GM10248 (cell line): Measurements from ENCODE around the gene CACFD1.

ENCODE experiments used
- CTCF ChIA-PET: fragments of 300-600 bp; sonication (Branson Sonifier 250); formaldehyde crosslinking; extraction: SDS; loops from one replicate; lab custom pipeline; 2021; ENCODE audit warnings: antibody characterized with exemption; lab: Yijun Ruan, JAX
- POLR2A ChIA-PET: fragments of 350-650 bp; sonication (Branson Sonifier 250); formaldehyde crosslinking; extraction: SDS; loops from one replicate; lab custom pipeline; 2020; ENCODE audit warnings: antibody characterized with exemption; lab: Yijun Ruan, JAX
- DNase-seq: peaks from one replicate; pipeline ENCODE4 v3.0.0; 2012; ENCODE audit errors: extremely low spot score
- TF ChIP-seq, protein P1 (sequence below): IDR thresholded peaks from 2 replicates; pipeline ENCODE4 v1.5.1; 2012; ENCODE audit warnings: mild to moderate bottlenecking, low read depth; ENCODE audit errors: extremely low read depth, missing control alignments, control extremely low read depth

The CACFD1 gene

DNA sequence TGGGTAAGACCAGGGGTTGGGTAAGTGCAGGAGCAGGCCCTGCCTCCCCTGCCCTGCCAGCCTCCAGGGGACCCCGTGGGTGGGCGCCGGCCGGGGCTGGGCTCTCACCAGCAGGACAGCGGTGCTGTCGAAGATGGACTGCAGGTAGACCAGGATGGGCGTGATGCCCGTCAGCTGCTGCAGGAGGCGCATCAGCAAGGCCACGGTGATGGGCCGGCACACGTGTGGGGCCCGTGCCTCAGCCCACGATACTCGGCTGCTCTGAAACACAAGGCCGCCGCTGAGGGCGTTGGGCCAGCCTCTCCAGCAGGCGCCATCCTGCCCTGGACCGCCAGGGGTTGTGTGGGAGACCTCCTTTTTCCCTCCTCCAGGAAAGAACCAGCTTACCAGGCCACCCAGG, 15.1 kb downstream of the CACFD1 start:
- ChIA-PET CTCF (interaction anchor here (1.5 kb wide), 1 partner anchor 53 kb away, joined by 3 read pairs; no protein-coding TSS in a partner anchor), POLR2A (no interaction called here)
- TF ChIP-seq, protein P1, sequence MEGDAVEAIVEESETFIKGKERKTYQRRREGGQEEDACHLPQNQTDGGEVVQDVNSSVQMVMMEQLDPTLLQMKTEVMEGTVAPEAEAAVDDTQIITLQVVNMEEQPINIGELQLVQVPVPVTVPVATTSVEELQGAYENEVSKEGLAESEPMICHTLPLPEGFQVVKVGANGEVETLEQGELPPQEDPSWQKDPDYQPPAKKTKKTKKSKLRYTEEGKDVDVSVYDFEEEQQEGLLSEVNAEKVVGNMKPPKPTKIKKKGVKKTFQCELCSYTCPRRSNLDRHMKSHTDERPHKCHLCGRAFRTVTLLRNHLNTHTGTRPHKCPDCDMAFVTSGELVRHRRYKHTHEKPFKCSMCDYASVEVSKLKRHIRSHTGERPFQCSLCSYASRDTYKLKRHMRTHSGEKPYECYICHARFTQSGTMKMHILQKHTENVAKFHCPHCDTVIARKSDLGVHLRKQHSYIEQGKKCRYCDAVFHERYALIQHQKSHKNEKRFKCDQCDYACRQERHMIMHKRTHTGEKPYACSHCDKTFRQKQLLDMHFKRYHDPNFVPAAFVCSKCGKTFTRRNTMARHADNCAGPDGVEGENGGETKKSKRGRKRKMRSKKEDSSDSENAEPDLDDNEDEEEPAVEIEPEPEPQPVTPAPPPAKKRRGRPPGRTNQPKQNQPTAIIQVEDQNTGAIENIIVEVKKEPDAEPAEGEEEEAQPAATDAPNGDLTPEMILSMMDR, result no peak
- DNase-seq, result no peak

DNA sequence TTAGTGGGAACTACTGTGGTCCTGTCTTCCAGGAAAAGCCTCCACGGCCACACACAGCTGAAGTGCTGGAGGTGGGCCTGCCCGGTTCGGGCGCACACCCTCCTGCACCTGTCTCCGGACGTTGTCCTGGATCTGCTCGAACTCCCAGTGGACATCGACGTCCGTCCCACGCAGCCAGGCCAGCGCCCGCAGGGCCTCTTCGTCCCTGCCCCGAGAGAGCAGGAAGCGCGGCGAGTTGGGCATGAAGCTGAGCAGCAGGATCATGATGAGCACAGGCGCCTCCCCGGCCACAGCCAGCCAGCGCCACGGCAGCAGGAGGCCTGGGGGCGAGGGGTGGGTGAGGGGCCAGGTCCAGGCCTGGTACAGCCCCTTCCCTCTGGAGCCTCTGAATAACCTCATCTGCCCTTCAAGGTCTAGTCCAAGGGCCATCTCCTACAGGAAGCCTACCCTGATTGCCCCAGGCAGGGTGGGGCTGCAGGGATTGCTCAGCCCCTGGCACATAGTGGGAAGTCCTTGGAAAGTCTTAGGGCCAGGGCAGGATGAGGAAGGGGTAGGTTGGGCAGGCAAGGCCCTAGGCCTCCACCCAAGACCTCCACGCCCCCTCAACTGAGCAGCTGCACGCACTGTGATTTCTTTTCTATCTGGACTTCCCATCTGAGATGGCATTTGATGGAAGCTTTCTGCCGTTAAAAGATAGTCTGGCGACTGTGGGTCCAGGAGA, 15.7 kb downstream of the CACFD1 start:
- TF ChIP-seq, protein P1, result no peak
- CTCF ChIA-PET, result no interaction called here
- no peak for DNase-seq
- POLR2A ChIA-PET, result no interaction called here

DNA sequence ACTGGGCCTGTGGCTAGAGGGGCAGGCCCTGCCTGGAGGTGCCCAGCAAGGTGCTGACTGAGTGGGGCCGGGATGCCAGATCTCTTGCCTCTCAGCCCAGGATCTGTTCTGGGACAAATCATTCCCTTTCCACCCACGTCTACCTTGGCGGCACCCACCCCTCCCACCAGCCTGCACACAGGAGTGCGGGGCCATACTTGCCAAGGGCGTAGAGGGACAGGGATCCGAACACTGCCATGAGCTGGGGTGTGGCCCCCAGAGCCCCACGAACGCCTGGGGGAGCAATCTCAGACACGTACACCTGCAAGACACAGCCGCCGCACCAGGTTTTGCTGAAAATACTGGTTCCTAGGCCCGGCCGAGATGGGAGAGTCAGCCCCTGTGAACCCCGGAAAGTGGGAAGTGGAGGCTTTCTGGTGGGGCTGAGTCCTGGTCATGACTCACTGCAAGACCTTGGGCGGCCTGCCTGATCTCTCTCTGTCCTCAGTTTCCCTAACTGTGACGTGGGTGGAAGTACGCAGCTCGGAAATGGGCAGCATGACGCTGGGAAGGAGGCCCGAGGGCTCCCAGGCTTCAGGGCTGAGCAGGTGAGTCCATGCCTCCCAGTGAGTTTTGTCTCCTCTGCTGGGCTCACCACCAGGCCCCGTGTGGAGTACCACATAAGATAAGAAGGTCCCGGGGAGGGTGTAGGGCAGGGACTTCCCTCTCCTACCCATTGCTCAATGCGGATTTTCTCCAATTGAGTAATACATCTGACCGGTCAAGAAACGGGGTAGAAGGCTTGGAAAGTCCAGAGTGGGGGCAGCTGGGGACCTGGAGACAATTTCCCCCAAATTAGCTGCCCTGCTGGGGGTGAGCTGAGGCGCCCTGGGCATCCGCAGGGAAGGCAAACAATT, 16.5 kb downstream of the CACFD1 start:
- TF ChIP-seq, protein P1, result no peak
- ChIA-PET CTCF (interaction anchor here (0.7 to 1.4 kb wide), 2 partner anchors 9 to 10 kb away, joined by 3 to 4 read pairs; no protein-coding TSS in a partner anchor), POLR2A (no interaction called here)
- DNase-seq, result no peak

DNA sequence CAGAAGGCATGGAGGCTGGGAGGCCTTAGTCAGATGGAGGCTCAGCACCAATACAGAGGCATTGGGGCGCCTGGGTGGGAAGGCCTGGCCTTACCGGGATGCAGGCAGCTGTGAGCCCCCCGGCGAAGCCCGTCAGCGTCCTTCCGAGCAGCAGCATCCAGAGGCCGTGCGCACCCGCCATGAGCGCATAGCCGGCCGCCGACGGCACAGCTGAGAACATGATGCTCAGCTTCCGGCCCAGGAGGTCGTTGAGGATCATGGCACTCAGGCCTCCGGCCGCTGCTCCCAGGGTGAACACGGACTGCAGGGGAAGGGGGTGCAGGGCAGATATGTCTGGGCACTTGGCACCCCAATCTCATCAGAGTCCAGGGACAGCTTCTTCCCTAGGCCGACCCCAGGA, 17.2 kb downstream of the CACFD1 start:
- no peak for DNase-seq
- ChIA-PET POLR2A (no interaction called here), CTCF (interaction anchor here (0.7 to 1.4 kb wide), 2 partner anchors 9 kb away, joined by 3 to 4 read pairs; no protein-coding TSS in a partner anchor)
- TF ChIP-seq, protein P1, result no peak

DNA sequence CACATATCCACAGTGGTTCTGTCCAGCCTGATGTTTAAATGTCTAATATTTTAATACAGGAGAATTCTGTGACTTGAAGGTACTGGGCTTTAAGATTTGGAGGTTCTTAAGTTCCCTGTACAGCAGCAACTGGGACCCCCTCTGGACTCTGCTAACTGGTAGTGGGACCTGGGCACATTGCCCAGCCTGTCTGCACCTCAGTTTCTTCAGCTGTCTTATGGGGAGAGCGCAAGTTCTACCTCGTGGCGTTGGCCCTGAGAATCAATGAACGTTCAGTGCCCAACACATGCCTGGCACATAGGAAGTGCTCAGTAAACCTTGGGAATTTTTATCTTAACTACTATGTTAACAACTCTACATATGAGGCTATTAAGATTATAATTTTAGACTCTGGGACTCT, 17.7 kb downstream of the CACFD1 start:
- CTCF ChIA-PET, result interaction anchor here (0.7 to 2.0 kb wide), 6 partner anchors 9 to 291 kb away, joined by 3 to 6 read pairs (median 4); no protein-coding TSS in a partner anchor
- no peak for DNase-seq
- POLR2A ChIA-PET, result interaction anchor here (1.1 kb wide), 1 partner anchor 18 kb away, joined by 4 read pairs; the partner anchor contains the start of gene CACFD1
- TF ChIP-seq, protein P1, result no peak
